Measurements from ENCODE around the gene C20orf144. TPM values are rescaled to one million over a fixed set of nuclear protein-coding genes. Genes with fewer than 3 reads are reported as not detected.

Gene C20orf144
- under 0.01 TPM in 2 replicates for total RNA-seq

DNA sequence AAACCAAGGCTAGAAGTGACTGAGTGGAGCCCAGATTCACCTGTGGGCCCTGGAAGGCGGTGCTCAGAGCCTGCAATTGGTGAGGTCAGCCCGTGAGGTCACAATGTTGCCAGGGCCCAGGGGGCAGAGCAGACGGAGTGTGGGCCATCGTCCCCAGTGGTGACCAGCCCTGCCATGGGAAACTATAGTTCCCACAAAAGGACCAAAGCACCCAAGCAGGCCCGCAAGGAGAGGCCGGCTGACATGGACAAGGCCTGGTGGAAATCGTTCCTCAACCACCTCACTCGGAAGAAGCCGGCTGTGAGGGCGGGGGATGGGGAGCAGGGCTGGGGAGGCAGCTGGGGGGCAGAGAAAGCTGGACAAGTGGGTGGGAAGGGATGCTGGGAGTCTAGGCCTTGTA is at the start of gene C20orf144:
C20orf144 (plus strand) TSS at position 156 of the 400 bp plus-strand sequence; CDS start at position 175, 19 bp downstream.

GRCh38 chr20:33666293-33667244 is 4.4 kb downstream of the C20orf144 start, which contains the start of gene ACTL10:
TSS of gene ACTL10 (plus strand) at chr20:33666943. CDS start at chr20:33667498, 555 bp downstream.

DNA sequence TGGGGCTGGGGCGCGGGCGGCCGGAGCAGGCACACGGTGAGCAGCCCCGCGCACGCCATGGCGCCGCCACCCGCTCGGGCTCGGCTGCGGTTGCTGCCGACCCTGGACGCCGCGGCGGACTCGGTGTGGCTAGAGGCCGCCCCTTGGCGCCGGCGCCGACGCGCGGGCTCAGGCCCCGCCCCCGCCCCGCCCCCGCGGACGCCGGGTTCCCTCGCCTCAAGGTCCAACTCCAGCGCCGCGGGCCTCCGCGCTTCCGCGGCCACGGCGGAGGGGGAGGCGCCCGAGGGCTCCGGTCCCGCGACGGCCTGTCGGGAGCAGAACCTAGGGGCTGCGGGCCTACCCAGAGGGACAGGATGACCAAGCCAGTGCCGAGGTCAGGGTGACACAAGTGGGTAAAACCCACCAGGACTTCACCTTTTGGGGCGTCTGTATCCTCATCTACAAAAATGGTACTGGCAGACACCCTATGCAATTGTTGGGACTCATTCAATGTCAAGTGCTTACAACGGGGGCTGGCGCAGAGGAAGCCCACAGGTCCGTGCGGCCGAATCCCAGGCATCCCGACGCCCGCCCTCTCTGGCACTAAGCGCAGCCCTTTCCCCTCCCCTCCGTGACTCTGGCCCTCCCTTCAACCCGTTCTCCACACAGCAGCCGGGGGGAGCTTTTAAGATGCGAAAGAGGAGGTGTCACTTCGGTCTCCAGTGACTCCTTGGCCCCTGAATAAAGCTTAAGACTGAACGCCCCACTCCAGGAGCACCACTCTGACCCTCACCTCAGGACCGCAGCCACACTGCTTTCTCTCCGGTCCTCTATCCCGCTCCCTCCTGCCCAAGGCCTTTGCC is 12.4 kb downstream of the C20orf144 start, which contains the start of gene NECAB3:
NECAB3 (minus strand) TSS at position 135 of the 842 bp plus-strand sequence; CDS start at position 59, 76 bp downstream.

DNA sequence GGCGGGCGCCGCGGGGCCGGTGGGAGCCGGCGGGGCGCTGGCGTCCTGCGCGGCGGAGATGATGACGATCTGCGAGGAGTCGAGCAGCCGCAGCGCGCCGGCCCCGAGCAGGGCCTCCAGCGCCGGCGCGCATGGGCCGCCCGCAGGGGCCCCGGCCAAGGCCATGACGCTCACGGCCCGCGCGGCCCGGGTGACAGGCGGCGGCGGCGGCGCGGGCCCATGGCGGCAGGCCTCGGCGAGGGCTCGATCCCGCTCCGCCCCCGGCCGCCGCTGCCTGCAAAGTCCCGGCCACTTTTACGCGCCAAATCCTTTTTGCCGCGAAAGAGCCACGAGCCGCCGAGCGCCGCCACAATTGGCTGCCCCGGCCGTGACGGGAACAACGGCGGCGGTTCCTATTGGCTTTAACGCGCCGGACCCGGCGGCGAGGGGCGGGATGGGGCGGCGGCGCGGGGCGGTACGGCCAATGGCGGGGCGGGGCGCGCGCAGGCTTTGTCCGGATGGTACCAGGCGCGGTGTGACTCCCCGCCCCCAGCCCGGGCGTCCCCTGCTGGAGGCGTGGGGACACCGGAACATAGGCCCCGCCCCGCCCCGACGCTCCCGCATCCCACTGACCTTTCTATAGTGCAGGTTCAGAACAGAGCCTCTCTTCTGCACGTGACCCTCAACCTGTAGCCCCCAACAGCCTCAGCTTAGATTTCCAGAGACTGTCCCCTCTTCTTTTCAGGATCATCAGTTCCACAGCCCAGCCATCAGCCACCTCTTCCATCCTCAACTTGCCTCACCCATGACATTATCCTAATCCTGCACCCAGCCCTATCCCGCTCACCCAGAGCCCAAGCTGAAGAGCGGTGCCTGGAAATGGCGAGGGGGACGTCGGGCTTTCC is 24.2 kb downstream of the C20orf144 start, which contains the start of gene E2F1:
E2F1 (minus strand) TSS at position 286 of the 884 bp plus-strand sequence; CDS start at position 165, 121 bp downstream.

Other genes starting within 250 kb of the C20orf144 start
- gene SNTA1, start 218.6 kb upstream of the C20orf144 start, total RNA-seq = 5.8 and 6.6 TPM in 2 replicates
- gene CBFA2T2, start 172.2 kb upstream of the C20orf144 start, total RNA-seq = 4.1 and 4.9 TPM in 2 replicates
- gene ACTL10, start 4.6 kb downstream of the C20orf144 start, total RNA-seq = 0.87 and 0.95 TPM in 2 replicates
- gene NECAB3, start 12.1 kb downstream of the C20orf144 start, total RNA-seq = 5.9 and 8.3 TPM in 2 replicates
- 1.6 and 2.0 TPM in 2 replicates for gene E2F1, start 24.1 kb downstream of the C20orf144 start, total RNA-seq
- 5.7 and 7.2 TPM in 2 replicates for gene PXMP4, start 58.0 kb downstream of the C20orf144 start, total RNA-seq
- 0.65 and 0.86 TPM in 2 replicates for gene ZNF341, start 69.7 kb downstream of the C20orf144 start, total RNA-seq
- 32.7 and 39.9 TPM in 2 replicates for gene CHMP4B, start 149.0 kb downstream of the C20orf144 start, total RNA-seq

All from dermis lymphatic vessel endothelial cell (primary cell).